Activated CD4-positive, alpha-beta memory T cell treated with anti-CD3 and anti-CD28 coated beads, Interleukin-2, amount 10 ng/mL, durations not matched to agents 7 days and 5 days (primary cell): ENCODE results near the gene GJC2. TPM values are rescaled to one million over a fixed set of nuclear protein-coding genes. Genes with fewer than 3 reads are reported as not detected.

Experiments
- CTCF ChIA-PET: fragments of 350-600 bp; sonication (Branson Sonifier 250); formaldehyde crosslinking; loops from one replicate; lab custom pipeline; 2021; ENCODE audit warnings: antibody characterized with exemption, inconsistent platforms; lab: Charles Lee
- POLR2A ChIA-PET: fragments of 350-600 bp; sonication (Branson Sonifier 250); formaldehyde crosslinking; loops from one replicate; lab custom pipeline; 2021; ENCODE audit warnings: antibody characterized with exemption; lab: Charles Lee
- DNase-seq: peaks from one replicate; pipeline ENCODE4 v3.0.0-alpha.2; 2020
- H3K27ac Mint-ChIP-seq: one replicate; pipeline ENCODE4 v1.8.0; 2021; ENCODE audit warnings: mild to moderate bottlenecking, mixed read lengths
- H3K27me3 Mint-ChIP-seq: one replicate; pipeline ENCODE4 v1.8.0; 2021; ENCODE audit warnings: mixed read lengths
- H3K36me3 Mint-ChIP-seq: one replicate; pipeline ENCODE4 v1.8.0; 2021; ENCODE audit warnings: low read depth, mixed read lengths
- H3K4me1 Mint-ChIP-seq: one replicate; pipeline ENCODE4 v1.8.0; 2021; ENCODE audit warnings: mixed read lengths
- H3K4me3 Mint-ChIP-seq: one replicate; pipeline ENCODE4 v1.8.0; 2021; ENCODE audit warnings: mild to moderate bottlenecking, mixed read lengths
- H3K9me3 Mint-ChIP-seq: one replicate; pipeline ENCODE4 v1.8.0; 2021; ENCODE audit warnings: mixed read lengths
- total RNA-seq, 2 experiments: library from RNA; stranded (reverse); gene quantifications; one replicate each; pipeline ENCODE4 v1.2.3, GENCODE V29; 2021

GJC2 gene
- total RNA-seq, 2 experiments from 2014 or later: 0.38 to 0.55 TPM

DNA sequence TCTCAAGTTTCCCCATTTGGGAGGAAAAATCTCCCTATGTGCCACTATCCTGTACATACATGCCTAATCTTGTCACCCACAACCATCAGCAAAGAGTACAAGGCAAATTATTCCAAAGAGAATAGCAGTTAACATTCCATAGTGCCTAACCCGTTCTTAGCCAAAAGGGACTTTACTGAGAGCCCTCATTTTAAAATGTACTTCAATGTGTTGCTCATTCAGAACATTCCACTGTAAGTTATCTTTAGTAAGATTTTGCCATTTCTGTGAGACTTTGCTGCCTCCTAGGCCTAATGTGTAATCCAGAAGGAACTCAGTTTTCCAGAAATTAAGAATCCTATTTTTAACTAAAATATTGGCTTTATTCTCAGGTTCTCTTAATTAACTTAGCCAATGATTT is 29.4 kb upstream of the GJC2 start:
- no peak overlapping the region for H3K4me3 Mint-ChIP-seq
- H3K9me3 Mint-ChIP-seq: peaks cover 7% of the 10 kb centered on the region
- peaks cover 7% of the 10 kb centered on the region for H3K4me1 Mint-ChIP-seq
- peaks cover 10% of the 10 kb centered on the region for H3K27me3 Mint-ChIP-seq
- no peak overlapping the region for H3K27ac Mint-ChIP-seq
- H3K36me3 Mint-ChIP-seq: peaks cover 6% of the 10 kb centered on the region
- POLR2A ChIA-PET: no interaction called here
- CTCF ChIA-PET: no interaction called here
- no peak for DNase-seq

- H3K4me1 Mint-ChIP-seq: peaks cover 7% of the 10 kb centered on the region
- no peak overlapping the region for H3K27ac Mint-ChIP-seq
- CTCF ChIA-PET: interaction anchor here (0.9 to 1.9 kb wide), 3 partner anchors 10 to 123 kb away, joined by 3 to 8 read pairs (median 3); no protein-coding TSS in a partner anchor
- POLR2A ChIA-PET: no interaction called here
- peaks cover 10% of the 10 kb centered on the region for H3K27me3 Mint-ChIP-seq
- H3K36me3 Mint-ChIP-seq: peaks cover 6% of the 10 kb centered on the region
- H3K4me3 Mint-ChIP-seq: no peak overlapping the region
- no peak for DNase-seq
- peaks cover 7% of the 10 kb centered on the region for H3K9me3 Mint-ChIP-seq
These were observed 28.8 kb upstream of the GJC2 start for GRCh38 chr1:228120857-228121489.

DNA sequence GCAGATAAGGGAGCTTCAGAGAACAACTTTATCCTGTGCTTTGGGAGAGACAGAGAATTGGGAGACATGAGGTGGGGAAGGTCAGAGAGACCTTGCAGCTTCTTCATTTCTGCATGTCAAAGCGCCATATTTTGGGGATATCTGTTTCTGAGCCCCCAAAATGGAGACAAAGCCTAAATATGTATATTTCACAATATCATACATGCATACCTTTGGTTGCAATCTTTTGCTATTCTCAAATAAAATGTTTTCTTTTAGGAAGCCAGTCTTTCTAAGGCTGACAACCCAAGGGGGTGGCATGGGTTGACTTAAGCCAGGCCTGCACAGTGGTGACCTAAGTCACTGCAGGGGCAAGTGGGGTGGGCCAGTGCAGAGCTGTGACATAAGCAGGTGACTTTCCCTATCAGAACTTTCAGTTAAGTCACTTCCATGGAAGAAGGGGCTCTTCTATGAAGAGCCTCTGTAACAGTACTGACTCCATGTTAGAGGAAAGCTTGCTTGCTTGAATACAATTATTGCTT is 26.7 kb upstream of the GJC2 start:
- POLR2A ChIA-PET: interaction anchor here (1.4 kb wide), 1 partner anchor 13 kb away, joined by 3 read pairs; no protein-coding TSS in a partner anchor
- H3K9me3 Mint-ChIP-seq: peaks cover 3% of the 10 kb centered on the region
- H3K36me3 Mint-ChIP-seq: peaks cover 2% of the 10 kb centered on the region

GRCh38 chr1:228123505-228123904 is 26.2 kb upstream of the GJC2 start:
- no peaks in the 10 kb centered on the region for H3K9me3 Mint-ChIP-seq
- DNase-seq: no peak
- ChIA-PET POLR2A (interaction anchor here (1.4 kb wide), 1 partner anchor 14 kb away, joined by 3 read pairs; no protein-coding TSS in a partner anchor), CTCF (no interaction called here)
- H3K27me3 Mint-ChIP-seq: peaks cover 12% of the 10 kb centered on the region
- no peak overlapping the region for H3K27ac Mint-ChIP-seq
- H3K4me1 Mint-ChIP-seq: peaks cover 7% of the 10 kb centered on the region
- H3K4me3 Mint-ChIP-seq: no peak overlapping the region
- H3K36me3 Mint-ChIP-seq: no peaks in the 10 kb centered on the region

More for the DNA sequence above, 26.7 kb upstream of the GJC2 start:
- Mint-ChIP-seq H3K4me1 (peaks cover 7% of the 10 kb centered on the region), H3K27me3 (peaks cover 13% of the 10 kb centered on the region), H3K4me3 (no peak overlapping the region), H3K27ac (no peak overlapping the region)
- DNase-seq: no peak
- CTCF ChIA-PET: interaction anchor here (0.6 to 1.9 kb wide), 3 partner anchors 8 to 377 kb away, joined by 3 to 8 read pairs (median 3); no protein-coding TSS in a partner anchor

- Mint-ChIP-seq H3K9me3 (no peaks in the 10 kb centered on the region), H3K4me1 (peaks cover 7% of the 10 kb centered on the region), H3K27ac (no peak overlapping the region), H3K27me3 (peaks cover 12% of the 10 kb centered on the region), H3K36me3 (no peaks in the 10 kb centered on the region), H3K4me3 (no peak overlapping the region)
- DNase-seq: no peak
- ChIA-PET POLR2A (no interaction called here), CTCF (interaction anchor here (1.6 kb wide), 1 partner anchor 41 kb away, joined by 4 read pairs; no protein-coding TSS in a partner anchor)
These were observed 24.5 kb upstream of the GJC2 start for GRCh38 chr1:228125185-228125584.

- no peak for DNase-seq
- H3K4me1 Mint-ChIP-seq: peaks cover 4% of the 10 kb centered on the region
- H3K27ac Mint-ChIP-seq: no peak overlapping the region
- peaks cover 21% of the 10 kb centered on the region for H3K27me3 Mint-ChIP-seq
- ChIA-PET POLR2A (interaction anchor here (1.5 kb wide), 1 partner anchor 326 kb away, joined by 5 read pairs; a partner anchor contains a TSS), CTCF (interaction anchor here (1.4 to 2.3 kb wide), 6 partner anchors 10 to 382 kb away, joined by 3 to 35 read pairs (median 6); partner anchors contain the start of gene IBA57)
- no peak overlapping the region for H3K4me3 Mint-ChIP-seq
- no peaks in the 10 kb centered on the region for H3K36me3 Mint-ChIP-seq
- no peaks in the 10 kb centered on the region for H3K9me3 Mint-ChIP-seq
These were observed 18.0 kb upstream of the GJC2 start for GRCh38 chr1:228131766-228132165.

GRCh38 chr1:228134591-228134990 is 15.1 kb upstream of the GJC2 start:
- ChIA-PET CTCF (interaction anchor here (2.3 kb wide), 1 partner anchor 31 kb away, joined by 7 read pairs; the partner anchor contains the start of gene IBA57), POLR2A (no interaction called here)
- Mint-ChIP-seq H3K4me1 (peaks cover 9% of the 10 kb centered on the region), H3K27ac (no peak overlapping the region), H3K9me3 (no peaks in the 10 kb centered on the region), H3K36me3 (no peaks in the 10 kb centered on the region), H3K27me3 (peaks cover 23% of the 10 kb centered on the region), H3K4me3 (no peak overlapping the region)
- no peak for DNase-seq

GRCh38 chr1:228136901-228137300 is 12.8 kb upstream of the GJC2 start:
- Mint-ChIP-seq H3K4me3 (no peak overlapping the region), H3K36me3 (peaks cover 10% of the 10 kb centered on the region), H3K27me3 (peaks cover 22% of the 10 kb centered on the region), H3K4me1 (peaks cover 12% of the 10 kb centered on the region), H3K27ac (no peak overlapping the region), H3K9me3 (no peaks in the 10 kb centered on the region)
- CTCF ChIA-PET: interaction anchor here (1.2 to 7.7 kb wide), 4 partner anchors 10 to 77 kb away, joined by 3 to 50 read pairs (median 4); partner anchors contain the start of gene IBA57
- POLR2A ChIA-PET: interaction anchor here (1.3 to 10.2 kb wide), 2 partner anchors 27 to 28 kb away, joined by 4 to 95 read pairs; partner anchors contain the start of gene IBA57
- DNase-seq: no peak

- peak overlapping the region; percentile 99 for H3K4me3 Mint-ChIP-seq
- POLR2A ChIA-PET: interaction anchor here (1.0 to 10.2 kb wide), 3 partner anchors 26 to 282 kb away, joined by 3 to 95 read pairs (median 4); partner anchors contain the start of gene IBA57
- H3K9me3 Mint-ChIP-seq: no peaks in the 10 kb centered on the region
- H3K27ac Mint-ChIP-seq: peak overlapping the region; percentile 98
- CTCF ChIA-PET: interaction anchor here (1.2 to 7.7 kb wide), 3 partner anchors 9 to 30 kb away, joined by 3 to 50 read pairs (median 8); partner anchors contain the start of genes IBA57 and MRPL55
- H3K27me3 Mint-ChIP-seq: peaks cover 19% of the 10 kb centered on the region
- H3K36me3 Mint-ChIP-seq: peaks cover 28% of the 10 kb centered on the region
- peaks cover 36% of the 10 kb centered on the region for H3K4me1 Mint-ChIP-seq
- DNase-seq: no peak
These were observed 10.3 kb upstream of the GJC2 start for GRCh38 chr1:228139406-228139930.

DNA sequence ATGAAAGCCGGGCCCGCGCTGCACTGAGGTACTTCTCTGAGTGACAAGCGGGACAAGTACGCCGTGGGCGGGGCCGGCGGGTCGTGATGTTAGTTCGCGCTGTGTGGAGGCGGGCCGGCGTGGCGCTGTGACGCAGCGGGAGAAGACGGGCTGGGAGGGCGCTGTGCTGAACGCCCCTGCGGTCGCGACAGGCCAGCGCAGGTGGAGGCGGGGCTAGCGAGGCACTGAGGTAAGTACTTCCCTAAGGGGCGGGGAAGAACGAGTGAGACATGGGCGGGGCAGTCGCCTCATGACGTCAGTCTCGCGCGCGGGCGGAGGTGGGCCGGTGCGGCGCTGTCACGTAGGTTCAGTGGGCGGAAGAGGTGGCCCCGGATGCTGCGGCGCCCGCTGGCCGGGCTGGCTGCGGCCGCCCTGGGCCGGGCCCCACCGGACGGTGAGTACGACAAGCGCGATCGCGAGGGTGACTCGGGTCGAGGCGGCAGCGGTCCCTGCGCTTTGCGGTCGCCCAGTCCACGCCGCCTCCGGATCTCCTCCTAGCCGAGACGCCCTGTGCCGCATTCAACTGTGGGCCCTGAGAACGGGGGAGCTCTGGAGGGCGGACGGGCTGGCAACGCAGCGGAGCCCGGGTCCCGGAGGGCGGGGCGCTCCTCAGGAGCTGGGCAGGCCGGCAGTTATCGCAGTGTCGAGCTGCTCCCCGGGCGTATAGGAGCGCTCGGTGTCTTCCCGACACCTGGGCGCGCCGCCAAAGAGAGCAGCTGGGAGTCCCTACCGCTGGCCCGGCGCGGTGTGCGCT is 9.6 kb upstream of the GJC2 start, which contains the start of gene GUK1:
GUK1 (plus strand) TSS at position 349 of the 793 bp plus-strand sequence; CDS start at position 373, 24 bp downstream.
- CTCF ChIA-PET: interaction anchor here (0.6 to 7.7 kb wide), 5 partner anchors 10 to 317 kb away, joined by 3 to 50 read pairs (median 5); partner anchors contain the start of genes IBA57 and MRPL55
- H3K4me3 Mint-ChIP-seq: peak within 1 kb of the TSS; percentile 99
- H3K4me1 Mint-ChIP-seq: peaks cover 36% of the 10 kb centered on the region
- peak; percentile 100 for DNase-seq
- H3K27me3 Mint-ChIP-seq: peaks cover 16% of the 10 kb centered on the region
- peaks cover 28% of the 10 kb centered on the region for H3K36me3 Mint-ChIP-seq
- POLR2A ChIA-PET: interaction anchor here (0.7 to 10.2 kb wide), 17 partner anchors 9 to 373 kb away, joined by 3 to 95 read pairs (median 4); partner anchors contain the start of genes ARF1, C1orf35 and IBA57
- H3K27ac Mint-ChIP-seq: peak within 1 kb of the TSS; percentile 98
- no peaks in the 10 kb centered on the region for H3K9me3 Mint-ChIP-seq

DNA sequence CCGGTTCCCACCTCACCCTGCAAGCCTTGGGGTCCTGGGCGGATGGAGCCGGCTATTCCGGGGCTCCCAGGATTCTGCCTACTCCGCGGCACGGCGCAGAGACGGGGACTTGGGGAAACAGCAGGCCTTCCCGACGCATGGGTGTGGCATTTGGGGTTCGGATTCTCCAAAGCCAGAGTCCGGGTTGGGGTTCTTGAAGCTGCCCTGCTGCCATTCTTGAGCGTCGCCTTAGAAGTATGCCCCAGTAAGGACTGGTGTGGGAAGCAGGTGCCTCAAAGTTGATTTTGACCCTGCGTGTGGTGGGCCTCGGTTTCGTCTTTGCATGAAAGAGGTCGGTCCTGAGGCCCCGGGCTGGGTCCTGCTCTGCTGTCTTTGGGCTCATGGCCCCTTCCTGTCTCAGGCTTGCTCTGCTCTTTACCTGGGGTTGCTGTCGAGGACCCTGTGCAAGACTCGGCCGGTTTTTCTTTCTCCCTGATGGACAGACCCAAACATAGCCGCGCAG is 9.0 kb upstream of the GJC2 start:
- Mint-ChIP-seq H3K27me3 (peaks cover 16% of the 10 kb centered on the region), H3K9me3 (no peaks in the 10 kb centered on the region), H3K36me3 (peaks cover 28% of the 10 kb centered on the region), H3K4me1 (peaks cover 36% of the 10 kb centered on the region), H3K4me3 (peak overlapping the region; percentile 99), H3K27ac (peak overlapping the region; percentile 98)
- POLR2A ChIA-PET: interaction anchor here (0.7 to 10.2 kb wide), 16 partner anchors 8 to 374 kb away, joined by 3 to 95 read pairs (median 4); partner anchors contain the start of genes ARF1, C1orf35 and IBA57
- CTCF ChIA-PET: interaction anchor here (0.6 to 7.7 kb wide), 4 partner anchors 10 to 317 kb away, joined by 3 to 50 read pairs (median 6); partner anchors contain the start of gene IBA57
- no peak for DNase-seq
